Spinal cord (tissue), 10 donors: Measurements from ENCODE around the gene GADL1. TPM values are rescaled to one million over a fixed set of nuclear protein-coding genes. Genes with fewer than 3 reads are reported as not detected.

Experiments
- DNase-seq, 6 donors: peaks; one replicate each; pipeline versions ENCODE4 v3.0.0 to v3.0.0-alpha.2; 2013 to 2015; ENCODE audit warnings: low spot score in 6 of 6, low read depth in 4 of 6
- H3K27ac ChIP-seq: one replicate; pipeline ENCODE4 v1.5.1; 2013; ENCODE audit warnings: low read depth, low read length, control low read depth
- H3K27me3 ChIP-seq: one replicate; pipeline ENCODE4 v1.6.1; 2013; ENCODE audit warnings: low read length; ENCODE audit not compliant: control insufficient read depth, insufficient read depth
- H3K36me3 ChIP-seq: one replicate; pipeline ENCODE4 v1.6.1; 2013; ENCODE audit warnings: low read length; ENCODE audit not compliant: control insufficient read depth, insufficient read depth
- H3K4me1 ChIP-seq: one replicate; pipeline ENCODE4 v1.6.1; 2013; ENCODE audit warnings: low read length; ENCODE audit not compliant: control insufficient read depth, insufficient read depth
- H3K4me3 ChIP-seq: one replicate; pipeline ENCODE4 v1.5.1; 2013; ENCODE audit warnings: low read depth, low read length, control low read depth
- H3K9me3 ChIP-seq: one replicate; pipeline ENCODE4 v1.6.1; 2013; ENCODE audit warnings: low read length; ENCODE audit not compliant: control insufficient read depth, insufficient read depth
- WGBS: methylation state at CpG from one replicate; pipeline ENCODE4 v1.1.5; 2013; ENCODE audit warnings: missing lambda C conversion rate; ENCODE audit not compliant: insufficient coverage; 5-methylcytosine and 5-hydroxymethylcytosine counted together
- polyA plus RNA-seq, 2 donors: library from polyadenylated mRNA; unstranded; fragments of 120-200 nt; gene quantifications; one replicate each; pipeline ENCODE4 v1.2.1, GENCODE V29; 2013; ENCODE audit not compliant: insufficient read length in 2 of 2
- total RNA-seq, 2 donors: library from RNA; depleted of rRNA in 1 of 2; stranded (reverse); fragments of 120-200 nt in 1 of 2; fragments of >200 nt in 1 of 2; gene quantifications; one replicate each; pipeline versions ENCODE4 v1.2.3 to v1.2.4, GENCODE V29; 2013 to 2014
- donor health status: healthy.

GADL1 gene
- total and polyA plus RNA-seq, 4 donors = 0.21 to 0.79 (median 0.48) TPM

DNA sequence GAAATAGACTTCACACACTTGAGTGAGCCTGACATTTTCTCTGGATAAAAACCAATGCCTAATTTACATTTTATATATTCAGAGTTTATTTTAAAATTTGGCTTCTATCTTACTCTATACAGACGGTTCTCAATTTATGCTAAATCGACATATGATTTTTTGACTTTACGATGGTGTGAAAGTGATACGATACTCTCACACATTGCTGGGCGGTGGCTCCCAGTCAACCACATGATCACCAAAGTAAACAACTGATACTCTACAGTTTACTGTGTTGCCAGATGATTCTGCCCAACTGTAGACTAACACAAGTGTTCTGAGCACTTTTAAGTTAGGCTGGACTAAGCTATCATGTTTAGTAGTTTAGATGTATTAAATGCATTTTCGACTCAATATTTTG, 25.1 kb upstream of the GADL1 start:
- peak in 1 of 6 donors; percentile 83 for DNase-seq

DNA sequence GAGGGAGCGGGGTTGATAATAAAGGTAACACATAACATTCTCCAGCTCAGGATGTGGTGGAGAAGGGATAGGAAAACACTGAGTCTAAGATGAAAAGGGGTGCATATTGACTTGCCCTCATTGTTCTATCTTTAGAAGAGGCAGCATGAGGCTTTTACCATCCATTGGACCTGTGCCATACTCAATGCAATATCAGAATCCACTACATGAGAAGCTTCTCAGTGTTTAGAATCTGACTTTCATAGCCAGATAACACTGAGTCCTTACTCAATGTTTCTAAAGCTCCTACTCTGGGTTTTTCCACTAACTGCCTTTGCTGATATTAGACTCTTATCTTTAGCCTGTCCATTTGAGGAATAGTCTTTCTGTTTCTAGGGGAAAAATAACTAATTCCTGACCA, 24.3 kb upstream of the GADL1 start:
- H3K4me1 ChIP-seq = no peaks in the 10 kb centered on the region
- H3K27ac ChIP-seq = no peak overlapping the region
- H3K36me3 ChIP-seq = no peaks in the 10 kb centered on the region
- WGBS = no CpG with 5 or more reads among the region's 1 CpG
- H3K27me3 ChIP-seq = no peaks in the 10 kb centered on the region
- no peak overlapping the region for H3K4me3 ChIP-seq
- peaks cover 3% of the 10 kb centered on the region for H3K9me3 ChIP-seq
- peak in 1 of 6 donors; percentile 24 for DNase-seq

More for the DNA sequence above, 25.1 kb upstream of the GADL1 start:
- WGBS = no CpG with 5 or more reads among the region's 6 CpGs
- Histone ChIP-seq H3K27ac (no peak overlapping the region), H3K27me3 (no peaks in the 10 kb centered on the region), H3K9me3 (peaks cover 3% of the 10 kb centered on the region), H3K36me3 (no peaks in the 10 kb centered on the region), H3K4me1 (no peaks in the 10 kb centered on the region), H3K4me3 (no peak overlapping the region)

DNA sequence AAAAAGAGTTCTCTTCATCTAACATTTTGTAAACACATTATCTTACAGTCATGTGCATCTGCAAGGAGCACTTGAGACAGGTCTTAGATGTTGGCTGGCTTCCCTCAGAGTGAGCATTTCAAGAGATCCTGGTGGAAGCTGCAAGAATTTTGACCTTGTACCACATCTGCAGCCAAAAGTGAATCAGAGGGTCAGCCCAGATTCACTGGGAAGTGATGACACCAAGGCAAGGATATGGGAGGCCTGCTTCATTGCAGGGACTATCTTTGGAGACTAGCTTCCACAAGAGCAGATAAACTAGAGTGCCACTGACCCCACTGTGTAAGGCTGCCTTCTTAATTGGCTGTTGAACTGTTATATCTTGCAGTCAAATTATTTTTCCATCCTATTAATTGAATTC, 21.3 kb upstream of the GADL1 start:
- H3K36me3 ChIP-seq = no peaks in the 10 kb centered on the region
- no peaks in the 10 kb centered on the region for H3K9me3 ChIP-seq
- H3K4me1 ChIP-seq = no peaks in the 10 kb centered on the region
- H3K4me3 ChIP-seq = no peak overlapping the region
- H3K27ac ChIP-seq = no peak overlapping the region
- DNase-seq = no peak
- H3K27me3 ChIP-seq = no peaks in the 10 kb centered on the region

DNA sequence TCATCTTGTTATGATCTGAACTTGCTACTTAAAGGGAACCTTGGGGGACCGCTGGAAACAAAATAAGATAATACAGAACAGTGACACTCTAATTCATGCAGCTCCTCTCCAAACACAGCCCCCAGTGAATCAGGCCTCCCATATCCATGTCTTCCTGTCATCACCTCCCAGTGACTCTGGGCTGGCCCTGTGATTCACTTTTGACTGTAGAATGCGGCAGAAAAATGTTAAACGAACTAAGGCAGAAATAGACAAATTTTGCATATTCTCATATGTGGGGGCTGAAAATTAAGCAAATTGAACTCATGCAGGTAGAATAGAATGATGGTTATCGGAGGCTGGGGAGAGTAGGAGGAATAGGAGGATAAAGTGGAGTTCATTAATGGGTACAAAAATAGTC, 20.2 kb upstream of the GADL1 start:
- Histone ChIP-seq H3K36me3 (no peaks in the 10 kb centered on the region), H3K4me3 (no peak overlapping the region), H3K4me1 (no peaks in the 10 kb centered on the region), H3K27me3 (no peaks in the 10 kb centered on the region), H3K27ac (no peak overlapping the region), H3K9me3 (no peaks in the 10 kb centered on the region)
- 97% methylated on average over 3 of the region's 4 CpGs for WGBS
- DNase-seq = no peak

DNA sequence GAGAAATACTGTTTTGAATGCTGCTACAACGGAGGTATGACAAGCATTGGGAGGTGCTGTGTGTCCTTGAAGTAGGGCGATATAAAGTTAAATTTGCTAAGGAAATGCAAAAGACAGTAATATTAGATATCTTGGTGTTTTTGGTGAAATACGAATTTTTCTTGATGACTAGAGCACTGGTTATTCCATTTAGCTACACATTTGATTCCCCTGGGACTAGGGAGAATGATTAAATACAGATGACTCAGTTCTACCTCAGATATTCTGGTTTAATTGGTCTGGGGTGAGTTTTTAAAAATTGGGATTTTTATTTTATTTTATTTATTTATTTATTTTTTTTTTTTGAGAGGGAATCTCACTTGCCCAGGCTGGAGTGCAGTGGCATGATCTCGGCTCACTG, 18.7 kb upstream of the GADL1 start:
- Histone ChIP-seq H3K27ac (no peak overlapping the region), H3K4me3 (no peak overlapping the region)
- WGBS = 88% methylated on average over 1 of the region's 4 CpGs

DNA sequence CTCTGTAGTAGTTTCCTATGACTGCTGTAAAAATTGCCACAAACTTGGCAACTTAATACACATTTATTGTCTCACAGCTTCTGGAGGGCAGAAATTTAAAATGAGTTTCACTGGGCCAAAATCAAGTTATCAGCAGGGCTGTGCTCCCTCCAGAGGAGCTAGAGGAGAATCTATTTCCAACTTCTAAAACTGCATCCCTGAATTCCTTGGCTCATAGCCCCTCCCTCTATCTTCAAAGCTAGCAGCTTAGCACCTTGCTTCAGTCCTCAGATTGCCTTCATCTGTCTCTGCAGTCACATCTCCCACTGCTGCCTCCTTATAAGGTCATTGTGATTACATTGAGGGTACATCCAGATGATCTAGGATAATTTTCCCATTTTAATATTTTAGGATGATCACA, 17.8 kb upstream of the GADL1 start:
- H3K36me3 ChIP-seq = no peaks in the 10 kb centered on the region
- H3K27me3 ChIP-seq = no peaks in the 10 kb centered on the region
- DNase-seq = peak in 1 of 6 donors; percentile 17
- H3K27ac ChIP-seq = no peak overlapping the region
- no peaks in the 10 kb centered on the region for H3K9me3 ChIP-seq
- no peak overlapping the region for H3K4me3 ChIP-seq
- no peaks in the 10 kb centered on the region for H3K4me1 ChIP-seq

More for the DNA sequence above, 18.7 kb upstream of the GADL1 start:
- Histone ChIP-seq H3K36me3 (no peaks in the 10 kb centered on the region), H3K27me3 (no peaks in the 10 kb centered on the region), H3K9me3 (no peaks in the 10 kb centered on the region), H3K4me1 (no peaks in the 10 kb centered on the region)
- DNase-seq = no peak

DNA sequence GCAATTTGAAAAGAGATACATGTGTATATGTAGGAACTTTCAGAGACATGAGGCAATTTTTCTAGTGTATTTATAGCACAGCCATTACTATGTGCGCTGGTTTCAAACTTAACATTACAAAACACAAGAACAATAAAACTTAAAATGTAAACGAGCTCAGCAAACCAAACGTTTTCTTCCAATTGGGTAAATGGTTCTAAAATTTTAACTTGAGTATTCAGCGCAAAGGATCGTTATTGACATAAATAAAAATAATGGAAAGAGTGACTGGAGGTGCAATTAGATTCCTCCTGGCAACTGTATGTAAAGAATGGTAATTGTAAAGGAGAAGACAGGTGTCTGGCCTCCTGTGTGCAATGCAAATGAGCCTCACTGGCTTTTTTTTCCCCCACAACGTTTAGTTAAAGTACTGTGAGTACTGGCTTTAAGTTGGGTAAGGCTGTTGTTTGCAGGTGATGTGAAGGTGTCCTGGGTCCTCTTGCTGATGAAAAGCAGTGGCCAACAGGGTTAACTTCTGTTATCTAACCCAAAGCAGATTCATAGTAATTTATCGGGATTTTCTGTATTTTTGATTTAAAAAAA, 14.1 kb upstream of the GADL1 start:
- Histone ChIP-seq H3K4me1 (no peaks in the 10 kb centered on the region), H3K9me3 (no peaks in the 10 kb centered on the region), H3K36me3 (no peaks in the 10 kb centered on the region), H3K27ac (no peak overlapping the region), H3K27me3 (no peaks in the 10 kb centered on the region), H3K4me3 (no peak overlapping the region)
- DNase-seq = peak in 2 of 6 donors; percentile 2 to 34
- 49% methylated on average over 3 of the region's 7 CpGs for WGBS

DNA sequence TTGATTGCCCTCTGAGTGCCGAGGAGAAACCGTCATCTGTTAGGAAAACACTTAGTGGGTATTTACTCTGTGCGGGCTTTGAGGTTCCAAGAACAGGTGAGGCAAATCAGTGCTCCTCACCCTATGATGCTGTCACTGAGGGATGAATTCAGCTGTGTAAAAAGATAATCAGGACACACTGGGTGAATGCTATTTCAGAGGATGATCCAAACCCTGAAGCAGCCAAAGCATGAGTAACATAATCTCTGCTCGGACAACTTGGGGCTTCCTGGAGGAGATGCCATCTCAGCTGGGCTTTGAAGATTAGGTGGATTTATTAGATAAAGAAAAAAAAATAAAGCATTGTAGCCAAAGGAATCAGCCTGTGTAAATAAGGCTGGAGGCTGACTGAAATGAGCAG, 10.5 kb upstream of the GADL1 start:
- 78% methylated on average over 4 of the region's 4 CpGs for WGBS
- H3K4me3 ChIP-seq = no peak overlapping the region
- no peaks in the 10 kb centered on the region for H3K4me1 ChIP-seq
- H3K27me3 ChIP-seq = no peaks in the 10 kb centered on the region
- H3K27ac ChIP-seq = no peak overlapping the region
- H3K36me3 ChIP-seq = no peaks in the 10 kb centered on the region
- no peaks in the 10 kb centered on the region for H3K9me3 ChIP-seq
- no peak for DNase-seq

DNA sequence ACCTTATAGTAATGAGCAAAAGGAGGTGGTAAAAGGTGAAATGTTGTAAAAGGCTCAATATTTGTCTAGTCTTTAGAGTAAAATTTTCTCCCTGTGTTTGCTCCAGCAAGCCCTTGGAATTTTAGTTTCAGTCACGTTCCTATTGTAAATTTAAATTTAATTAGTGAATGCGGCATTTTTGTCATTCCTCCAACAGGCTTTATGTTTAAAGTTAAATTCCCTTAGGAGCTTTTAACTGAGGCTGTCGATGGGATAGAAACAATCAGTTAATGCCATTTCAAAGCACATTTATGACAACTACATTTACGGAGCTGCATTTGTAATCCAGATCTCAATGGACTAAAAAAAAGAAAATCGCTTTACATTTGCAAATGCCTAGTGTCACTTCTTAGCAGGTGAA, 868 bp upstream of the GADL1 start:
- Histone ChIP-seq H3K27me3 (peaks cover 12% of the 10 kb centered on the region), H3K36me3 (no peaks in the 10 kb centered on the region), H3K9me3 (no peaks in the 10 kb centered on the region), H3K4me3 (no peak overlapping the region), H3K27ac (no peak overlapping the region), H3K4me1 (peaks cover 4% of the 10 kb centered on the region)
- peak in 1 of 6 donors; percentile 19 for DNase-seq
- WGBS = 100% methylated on average over 1 of the region's 5 CpGs

DNA sequence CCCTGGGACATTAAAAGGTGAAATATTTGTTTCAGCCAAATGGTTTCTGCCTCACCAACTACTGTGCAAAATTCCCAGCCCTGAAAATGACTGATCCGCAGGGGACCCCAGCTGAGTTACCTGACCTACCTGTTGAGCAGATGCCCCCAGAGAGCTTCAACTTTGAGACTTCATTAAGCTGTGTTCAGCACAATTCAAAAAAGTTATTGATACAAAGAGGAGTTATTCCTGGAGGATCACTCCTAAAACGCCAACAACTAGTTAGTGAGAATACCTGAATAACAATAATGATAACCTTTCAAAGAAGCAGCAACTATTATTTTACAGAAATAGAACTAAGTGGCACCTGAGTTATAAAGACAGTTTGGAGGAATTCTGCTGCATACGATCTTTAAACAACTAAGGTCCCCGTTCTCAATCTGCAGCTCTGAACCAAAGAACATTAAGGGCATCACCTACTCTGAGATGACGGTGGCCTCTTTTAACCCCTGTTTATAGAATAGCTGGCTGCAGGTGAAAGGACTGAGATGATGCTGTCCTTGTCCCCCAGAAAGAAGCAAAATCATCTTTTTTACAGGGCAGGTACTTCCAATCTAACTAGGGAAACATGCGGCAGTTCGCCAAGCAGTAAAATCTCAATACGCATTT, 659 bp downstream of the GADL1 start:
- no peak overlapping the region for H3K27ac ChIP-seq
- 100% methylated on average over 1 of the region's 8 CpGs for WGBS

More for the DNA sequence above, 659 bp downstream of the GADL1 start:
- peak in 1 of 6 donors; percentile 20 for DNase-seq
- H3K4me1 ChIP-seq = peaks cover 4% of the 10 kb centered on the region
- no peaks in the 10 kb centered on the region for H3K9me3 ChIP-seq
- peak overlapping the region; percentile 49 for H3K4me3 ChIP-seq
- H3K27me3 ChIP-seq = peaks cover 12% of the 10 kb centered on the region
- no peaks in the 10 kb centered on the region for H3K36me3 ChIP-seq
